Ishikawa (cell line): Measurements from ENCODE around the gene STRN.

Experiments used
- CEBPB ChIP-seq: IDR thresholded peaks from 2 replicates; pipeline ENCODE4 v1.6.1; 2012
- CREB1 ChIP-seq: IDR thresholded peaks from 2 replicates; pipeline ENCODE4 v1.6.1; 2012; ENCODE audit warnings: low read depth
- EGR1 ChIP-seq: IDR thresholded peaks from 2 replicates; pipeline ENCODE4 v1.6.1; 2012
- EP300 ChIP-seq: IDR thresholded peaks from 2 replicates; pipeline ENCODE4 v1.6.1; 2012; ENCODE audit warnings: borderline replicate concordance
- FOXM1 ChIP-seq: IDR thresholded peaks from 2 replicates; pipeline ENCODE4 v1.6.1; 2012; ENCODE audit warnings: low read depth, borderline replicate concordance
- MAX ChIP-seq: IDR thresholded peaks from 2 replicates; pipeline ENCODE4 v1.6.1; 2012
- NFIC ChIP-seq: IDR thresholded peaks from 2 replicates; pipeline ENCODE4 v1.6.1; 2012
- RAD21 ChIP-seq: IDR thresholded peaks from 2 replicates; pipeline ENCODE4 v1.6.1; 2012; ENCODE audit warnings: low read depth
- REST ChIP-seq: IDR thresholded peaks from 2 replicates; pipeline ENCODE4 v1.6.1; 2012; ENCODE audit warnings: low read depth, mild to moderate bottlenecking
- TAF1 ChIP-seq: IDR thresholded peaks from 2 replicates; pipeline ENCODE4 v1.6.1; 2012; ENCODE audit warnings: low read depth, mild to moderate bottlenecking
- TCF12 ChIP-seq: IDR thresholded peaks from 2 replicates; pipeline ENCODE4 v1.6.1; 2012; ENCODE audit warnings: low read depth
- TEAD4 ChIP-seq: IDR thresholded peaks from 2 replicates; pipeline ENCODE4 v1.6.1; 2012
- USF1 ChIP-seq: IDR thresholded peaks from 2 replicates; pipeline ENCODE4 v1.6.1; 2012
- YY1 ChIP-seq: IDR thresholded peaks from 2 replicates; pipeline ENCODE4 v1.6.1; 2012; ENCODE audit warnings: low read depth
- ZBTB7A ChIP-seq: IDR thresholded peaks from 2 replicates; pipeline ENCODE4 v1.6.1; 2012; ENCODE audit warnings: low read depth

The STRN gene

GRCh38 chr2:36973320-36973719, 7.0 kb upstream of the STRN start:
- TF ChIP-seq TAF1: no peak
- TF ChIP-seq CEBPB: no peak
- TF ChIP-seq TCF12: no peak
- no peak for TF ChIP-seq NFIC
- TF ChIP-seq TEAD4: no peak

DNA sequence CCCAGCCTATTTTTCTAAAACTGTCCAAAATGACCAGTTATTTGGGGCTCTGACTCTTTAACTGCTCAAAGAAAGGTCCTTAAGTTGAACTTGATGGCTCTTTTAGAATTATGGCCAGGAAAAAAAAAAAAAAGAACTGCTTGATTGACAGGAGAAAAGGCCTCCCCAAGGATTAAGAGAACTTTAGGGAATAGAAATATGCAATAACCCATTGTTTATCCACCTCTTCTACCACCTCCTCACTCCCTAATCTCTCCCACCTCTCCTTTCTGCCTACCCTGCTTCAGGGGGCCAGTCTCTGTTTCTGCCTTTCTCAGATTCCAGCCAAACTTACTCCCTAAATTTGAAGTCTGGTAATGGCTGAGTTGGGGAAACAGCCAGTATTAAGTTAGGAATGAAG, 5.7 kb upstream of the STRN start:
- no peak for TF ChIP-seq TEAD4
- TF ChIP-seq RAD21: no peak
- no peak for TF ChIP-seq NFIC
- no peak for TF ChIP-seq CREB1
- TF ChIP-seq EP300: no peak
- no peak for TF ChIP-seq CEBPB
- TF ChIP-seq FOXM1: no peak
- TF ChIP-seq YY1: no peak
- no peak for TF ChIP-seq TAF1
- TF ChIP-seq EGR1: no peak
- TF ChIP-seq USF1: no peak

DNA sequence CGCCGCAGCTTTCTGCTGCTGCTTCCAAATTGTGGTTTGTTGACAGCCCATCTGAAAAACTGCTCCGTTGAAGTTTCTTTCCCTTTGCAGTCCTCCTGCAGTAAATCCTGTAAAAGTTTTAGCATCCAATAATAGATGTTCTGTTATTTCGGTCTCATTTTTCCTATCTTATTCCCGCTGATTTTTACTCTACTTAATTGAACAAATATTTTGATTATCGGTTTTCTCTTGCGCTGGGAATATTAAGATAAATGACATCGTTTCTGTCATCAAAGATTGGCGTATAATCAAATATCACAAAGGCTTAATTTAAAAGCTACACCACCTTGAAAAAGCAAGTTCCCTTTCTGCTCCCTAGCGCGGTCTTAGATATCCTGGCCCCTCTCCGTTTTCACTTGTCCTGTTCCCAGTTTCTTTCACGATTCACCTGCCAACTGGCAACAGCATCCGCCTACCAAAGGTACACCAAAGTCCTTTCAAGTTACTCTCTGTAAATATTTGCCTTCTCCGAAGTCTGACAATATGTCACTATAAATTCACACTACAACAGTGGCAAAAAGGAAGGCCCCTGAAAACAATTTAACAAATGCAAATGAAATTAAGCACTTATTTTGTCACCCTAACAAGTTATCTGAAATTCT, 1.0 kb upstream of the STRN start:
- TF ChIP-seq YY1: no peak
- no peak for TF ChIP-seq ZBTB7A
- no peak for TF ChIP-seq EGR1
- no peak for TF ChIP-seq CREB1

DNA sequence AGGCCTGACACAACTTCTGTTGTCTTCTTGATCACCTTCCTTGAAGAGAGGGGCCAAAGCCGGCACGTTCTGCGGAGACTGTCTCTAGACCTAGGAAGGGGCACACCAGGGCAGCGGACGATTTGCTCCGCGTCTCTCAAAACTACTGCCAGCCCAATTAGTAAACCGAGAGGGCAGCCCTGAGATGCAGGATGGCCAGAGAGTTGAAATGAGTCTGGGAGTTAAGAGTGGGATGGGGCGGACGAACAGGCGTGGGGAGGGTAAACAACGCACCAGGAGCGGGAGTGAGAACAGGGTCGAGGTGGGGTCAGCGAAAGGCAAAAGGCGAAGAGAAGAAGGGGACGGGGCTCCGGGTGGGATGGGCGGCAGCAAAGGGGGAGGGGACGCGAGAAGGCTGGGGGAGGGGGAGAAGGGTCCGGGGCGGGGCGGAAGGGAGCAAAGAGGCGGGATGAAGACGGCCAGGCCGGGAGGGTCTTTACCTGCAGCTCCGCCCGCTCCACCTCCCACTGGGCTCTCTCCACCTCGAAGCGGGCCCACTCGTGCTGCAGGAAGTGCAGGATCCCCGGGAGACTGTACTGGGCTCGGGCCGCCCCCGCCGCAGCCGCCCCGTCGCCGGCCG, 476 bp downstream of the STRN start:
- TF ChIP-seq TAF1 (no peak), CREB1 (no peak), USF1 (no peak), FOXM1 (no peak), ZBTB7A (peak; percentile 79; the same call in 1 of the 2 replicates), MAX (no peak)

GRCh38 chr2:36965206-36965605, 1.1 kb downstream of the STRN start:
- no peak for TF ChIP-seq REST
- TF ChIP-seq CEBPB: no peak
- TF ChIP-seq TAF1: no peak
- TF ChIP-seq EGR1: no peak
- TF ChIP-seq FOXM1: no peak
- no peak for TF ChIP-seq TEAD4
- no peak for TF ChIP-seq TCF12
- no peak for TF ChIP-seq CREB1
- no peak for TF ChIP-seq YY1
- TF ChIP-seq ZBTB7A: no peak
- TF ChIP-seq USF1: no peak
- TF ChIP-seq RAD21: no peak
- TF ChIP-seq MAX: no peak
- no peak for TF ChIP-seq NFIC
- no peak for TF ChIP-seq EP300

- TF ChIP-seq CEBPB (no peak), CREB1 (no peak), YY1 (no peak), MAX (no peak), FOXM1 (no peak), TCF12 (no peak), EP300 (no peak), RAD21 (no peak), TAF1 (no peak), USF1 (no peak), REST (no peak), EGR1 (no peak), ZBTB7A (no peak), NFIC (no peak), TEAD4 (no peak)
Observed at GRCh38 chr2:36964496-36965058, 1.8 kb downstream of the STRN start.
